Stimulated activated CD4-positive, alpha-beta T cell treated with anti-CD3 and anti-CD28 coated beads, Interleukin-1b, Interleukin-23, amount 100 ng/mL, for 48 hours (primary cell): Measurements from ENCODE around the gene LRRC45.

Source experiments
- DNase-seq: peaks from one replicate; pipeline ENCODE4 v3.0.0-alpha.2; 2020

The LRRC45 gene

DNA sequence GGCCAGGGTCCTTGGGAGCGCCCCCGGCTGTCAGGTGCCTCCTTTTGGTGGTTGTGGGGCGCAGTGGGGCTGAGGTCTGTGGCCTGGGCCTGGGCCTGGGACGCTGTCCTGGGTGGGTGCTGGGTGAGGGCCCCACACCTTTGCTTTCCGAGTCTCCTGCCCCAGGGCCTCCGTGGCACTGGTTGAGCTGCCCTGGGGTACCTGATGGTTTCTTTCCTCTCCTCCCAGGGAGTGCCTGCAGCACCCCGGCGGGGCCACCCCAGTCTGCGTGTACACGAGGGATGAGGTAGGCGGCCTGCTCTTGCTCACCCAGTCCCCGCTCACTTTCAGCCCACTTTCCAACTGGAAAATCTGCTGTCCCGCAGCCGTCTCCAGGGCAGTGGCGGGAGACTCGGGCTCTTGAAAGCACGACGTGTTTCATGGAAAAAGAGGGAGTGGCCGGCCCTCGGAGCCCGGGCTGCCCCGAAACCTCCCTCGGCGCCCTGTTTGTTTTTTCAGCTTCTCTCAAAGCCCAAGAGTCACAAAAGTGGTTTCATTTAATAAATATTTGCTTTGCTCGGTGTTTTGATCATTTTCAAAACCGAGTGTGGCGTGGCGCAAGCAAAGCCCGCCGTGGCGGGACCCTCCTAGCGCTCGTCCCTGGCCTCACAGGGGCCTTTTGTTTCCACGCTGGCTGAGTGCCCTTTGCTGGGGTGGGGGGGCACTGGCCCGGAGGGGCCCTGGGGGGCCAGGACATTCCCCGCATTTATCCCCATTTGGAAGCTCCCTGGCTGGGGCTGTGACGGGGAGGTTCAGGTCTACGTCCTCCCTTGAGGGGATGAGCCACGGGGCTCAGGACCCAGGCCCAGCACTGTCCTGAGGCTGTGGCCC lies 28.3 kb upstream of the LRRC45 start:
- no peak for DNase-seq

DNA sequence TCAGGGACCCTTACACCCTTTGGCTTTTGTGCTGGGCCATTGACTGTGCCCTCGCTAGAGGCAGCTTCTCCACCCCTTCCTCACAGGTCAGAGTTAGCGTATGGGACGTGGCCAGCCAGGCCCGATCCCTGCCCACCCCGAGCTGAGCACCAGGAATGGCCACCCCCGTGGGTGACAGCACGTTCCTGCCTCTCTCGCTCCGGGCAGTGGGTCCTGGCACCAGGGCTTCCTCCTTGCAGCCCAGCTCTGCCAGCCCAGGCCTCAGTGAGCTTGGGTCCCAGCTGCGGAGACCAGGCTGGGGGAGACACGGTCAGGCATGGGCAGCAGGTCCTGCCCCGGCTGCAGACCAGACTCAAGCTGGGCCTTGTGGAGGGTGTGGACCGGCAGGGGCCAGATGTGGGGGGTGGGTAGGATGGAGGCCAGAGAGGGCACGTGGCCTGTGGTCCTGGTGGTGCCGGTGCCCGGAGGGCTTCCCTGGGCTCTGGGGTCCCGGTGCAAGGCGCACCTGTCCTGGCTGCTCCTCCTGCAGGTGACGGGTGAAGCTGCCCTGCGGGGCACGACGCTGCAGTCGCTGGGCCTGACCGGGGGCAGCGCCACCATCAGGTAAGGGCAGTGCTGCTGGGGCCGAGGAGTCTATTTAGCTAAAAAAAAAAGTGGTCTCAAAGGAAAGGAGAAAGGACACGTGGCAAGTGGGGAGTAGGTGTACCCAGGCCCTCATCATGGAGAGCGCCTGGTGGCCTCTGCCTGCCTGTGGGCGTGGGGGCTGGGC lies 27.5 kb upstream of the LRRC45 start:
- DNase-seq = no peak

DNA sequence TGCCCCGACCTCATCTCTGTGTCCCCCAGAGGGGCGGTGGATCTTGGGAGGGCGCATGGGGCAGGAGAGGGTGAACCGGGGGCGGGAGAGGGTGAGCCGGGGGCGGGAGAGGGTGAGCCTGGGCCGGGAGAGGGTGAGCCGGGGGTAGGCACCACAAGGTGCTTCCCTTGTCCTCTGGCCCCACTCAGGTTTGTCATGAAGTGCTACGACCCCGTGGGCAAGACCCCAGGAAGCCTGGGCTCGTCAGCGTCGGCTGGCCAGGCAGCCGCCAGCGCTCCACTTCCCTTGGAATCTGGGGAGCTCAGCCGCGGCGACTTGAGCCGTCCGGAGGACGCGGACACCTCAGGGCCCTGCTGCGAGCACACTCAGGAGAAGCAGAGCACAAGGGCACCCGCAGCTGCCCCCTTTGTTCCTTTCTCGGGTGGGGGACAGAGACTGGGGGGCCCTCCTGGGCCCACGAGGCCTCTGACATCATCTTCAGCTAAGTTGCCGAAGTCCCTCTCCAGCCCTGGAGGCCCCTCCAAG lies 26.8 kb upstream of the LRRC45 start:
- no peak for DNase-seq

DNA sequence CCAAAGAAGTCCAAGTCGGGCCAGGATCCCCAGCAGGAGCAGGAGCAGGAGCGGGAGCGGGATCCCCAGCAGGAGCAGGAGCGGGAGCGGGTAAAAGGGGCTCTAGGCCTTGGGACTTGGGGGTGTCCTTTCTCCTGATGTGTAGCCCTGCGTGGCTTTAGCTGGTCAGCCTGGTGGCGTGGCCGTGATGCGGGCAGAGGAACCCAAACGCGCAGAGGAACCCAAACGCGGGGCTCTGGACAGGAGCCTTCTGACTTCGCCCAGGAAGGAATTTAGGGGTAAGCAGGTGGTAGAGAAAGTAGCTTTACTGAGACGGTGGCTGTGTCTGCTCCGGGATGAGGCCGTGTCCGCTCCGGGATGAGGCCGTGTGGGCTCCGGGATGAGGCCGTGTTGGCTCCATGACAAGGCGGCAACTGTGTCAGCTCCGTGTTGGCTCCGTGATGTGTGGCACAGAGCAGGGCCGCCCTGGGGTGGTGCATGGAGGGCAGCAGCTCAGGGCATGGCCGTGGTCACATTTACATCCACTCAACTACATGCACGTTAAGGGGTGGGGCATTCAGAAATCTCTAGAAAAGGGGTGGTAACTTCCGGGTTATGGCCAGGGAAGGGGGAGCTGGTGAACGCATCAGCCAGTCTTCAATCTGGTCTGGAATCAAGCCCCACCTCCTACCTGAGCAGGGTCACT lies 26.2 kb upstream of the LRRC45 start:
- no peak for DNase-seq

DNA sequence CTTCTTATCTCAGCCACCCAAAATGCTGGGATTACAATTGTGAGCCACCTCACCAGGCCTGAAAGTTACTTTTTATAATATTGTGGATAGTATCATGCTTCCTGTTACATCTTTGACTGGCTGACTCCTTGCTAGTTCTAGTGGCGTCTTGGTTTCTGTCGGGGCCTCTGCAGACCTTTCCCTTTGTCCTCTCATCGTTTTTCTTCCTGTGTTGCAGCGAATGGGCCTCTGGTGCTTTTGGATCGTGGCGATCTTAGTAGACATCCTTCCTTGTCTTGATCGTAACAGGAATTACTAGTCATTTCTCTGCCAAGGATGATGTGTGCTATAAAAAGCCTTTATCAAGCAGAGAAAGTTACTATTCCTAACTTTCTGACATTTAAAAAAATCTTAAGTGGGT lies 24.9 kb upstream of the LRRC45 start:
- DNase-seq = no peak

DNA sequence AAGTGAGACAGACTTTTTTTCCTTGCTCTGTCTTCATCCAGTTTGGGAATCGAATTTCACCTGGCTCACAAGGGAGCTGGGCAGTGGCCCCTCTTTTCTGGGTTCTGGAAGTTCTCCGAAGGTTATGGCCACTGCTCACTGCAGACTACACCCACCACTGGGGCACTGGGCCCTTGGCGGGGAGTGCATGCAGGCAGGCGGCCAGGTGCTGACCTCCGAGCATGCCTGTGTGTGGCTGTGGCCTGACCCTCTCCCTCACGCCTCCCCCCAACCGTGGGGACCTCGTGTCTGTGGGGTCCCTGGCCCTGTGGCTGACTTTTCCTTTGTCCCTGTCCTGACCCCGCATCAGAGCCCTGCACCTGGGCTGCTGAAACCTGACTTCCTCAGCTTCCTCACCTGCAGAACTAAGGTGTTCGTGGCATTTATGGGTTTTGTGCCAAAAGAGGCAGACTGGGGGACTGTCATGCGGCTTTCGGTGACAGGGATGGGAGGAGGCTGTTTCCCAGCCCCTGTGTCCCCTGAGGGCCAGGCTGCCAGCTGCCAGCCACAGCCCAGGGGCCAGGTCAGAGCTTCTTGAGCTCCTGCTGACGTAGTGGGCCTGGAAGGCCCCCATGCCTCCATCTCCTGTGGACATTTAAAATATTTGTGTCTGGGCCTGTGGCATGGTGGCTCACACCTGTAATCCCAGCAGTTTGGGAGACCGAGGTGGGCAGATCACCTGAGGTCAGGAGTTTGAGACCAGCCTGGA lies 24.2 kb upstream of the LRRC45 start:
- DNase-seq = no peak

DNA sequence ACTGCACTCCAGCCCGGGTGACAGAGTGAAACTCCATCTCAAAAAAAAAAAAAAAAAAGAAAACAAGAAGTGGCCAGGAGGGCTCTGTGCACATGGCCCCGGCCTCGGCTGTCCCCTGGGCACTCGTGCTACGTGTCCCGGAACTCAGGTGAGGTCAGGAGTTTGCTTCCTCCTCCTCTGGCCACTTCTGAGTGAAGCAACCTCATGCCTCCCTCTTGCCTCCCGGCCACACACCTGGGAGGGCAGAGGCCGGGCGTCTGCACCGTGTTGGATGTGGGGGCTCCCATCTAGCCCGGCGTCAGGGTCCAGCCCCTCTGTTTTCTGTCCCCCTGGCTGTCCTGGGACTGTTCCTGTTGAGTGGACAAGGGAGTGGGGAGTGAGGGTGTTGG lies 23.5 kb upstream of the LRRC45 start:
- no peak for DNase-seq

DNA sequence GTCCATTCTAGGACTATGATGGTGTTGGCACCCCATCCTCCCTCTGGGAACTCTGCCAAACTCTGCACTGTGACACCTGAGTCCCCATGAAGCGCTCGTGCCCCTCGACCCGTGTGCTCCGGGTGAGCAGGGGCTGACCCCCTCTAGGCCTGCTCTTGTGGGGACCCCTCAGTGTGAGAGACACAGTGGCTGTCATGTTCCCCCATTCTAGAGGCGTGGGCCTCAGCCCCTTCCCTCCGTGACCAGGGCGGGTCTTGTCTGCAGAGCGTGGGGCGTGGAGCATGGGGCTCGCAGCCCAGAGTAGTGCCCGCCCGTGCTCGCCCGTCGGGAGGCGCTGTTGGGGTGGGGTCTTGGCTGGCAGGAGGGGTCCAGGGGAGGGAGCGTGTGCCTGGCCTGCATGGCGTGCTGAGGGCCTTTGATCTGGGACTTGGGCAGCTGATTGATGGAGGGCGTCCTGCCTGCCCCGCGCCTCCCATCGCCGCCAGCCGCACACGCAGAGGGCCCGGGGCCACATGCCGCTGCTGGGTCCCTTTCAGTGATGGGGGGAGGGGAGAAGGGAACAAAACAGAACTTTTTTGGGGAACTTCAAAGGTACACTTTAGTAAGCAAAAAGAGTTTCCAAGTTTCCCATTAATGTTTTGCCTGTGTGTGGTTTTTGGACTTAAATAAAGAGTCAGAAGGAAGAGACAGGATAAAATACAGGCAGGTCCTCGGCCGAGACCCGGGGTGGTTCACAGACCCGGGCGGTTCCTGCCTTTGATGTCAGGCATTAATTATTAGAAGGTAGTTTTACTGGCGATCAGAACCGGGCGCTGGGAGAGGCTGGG lies 22.9 kb upstream of the LRRC45 start:
- no peak for DNase-seq

DNA sequence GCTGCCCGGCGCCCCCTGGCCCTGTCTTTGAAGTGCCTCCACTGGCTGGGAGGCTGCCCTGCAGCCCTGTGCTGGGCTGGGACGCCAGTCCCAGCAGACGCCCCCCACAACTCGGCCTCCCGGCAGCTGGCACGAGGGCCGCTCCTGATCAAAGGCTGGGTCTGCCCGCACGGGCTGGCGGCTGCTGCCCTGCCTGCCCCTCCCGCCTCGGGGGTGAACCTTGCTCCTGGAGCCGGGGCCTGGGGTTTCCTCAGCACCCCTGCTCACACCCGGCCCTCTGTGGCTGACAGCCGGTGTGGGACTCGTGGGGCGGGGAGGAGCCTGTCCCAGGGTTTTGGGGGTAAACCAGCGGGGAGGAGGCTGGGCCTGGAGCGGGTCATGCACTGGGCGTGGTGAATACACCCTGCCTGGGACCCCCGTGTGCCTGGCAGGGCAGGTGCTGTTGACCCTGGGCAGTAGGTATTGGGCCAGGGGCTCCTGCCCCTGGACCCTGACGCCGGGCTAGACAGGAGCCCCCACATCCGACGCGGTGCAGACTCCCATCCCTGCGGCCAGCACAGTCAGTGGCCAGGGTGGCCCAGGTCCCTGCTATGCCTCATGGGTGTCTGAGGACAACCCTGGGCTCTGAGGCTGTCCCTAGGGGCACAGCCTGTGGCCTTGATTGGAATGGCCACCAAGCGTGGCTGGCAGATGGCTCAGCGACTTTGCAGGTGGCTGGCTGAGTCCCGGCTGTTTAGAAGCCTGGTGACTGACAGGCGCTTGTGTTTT lies 22.1 kb upstream of the LRRC45 start:
- no peak for DNase-seq

DNA sequence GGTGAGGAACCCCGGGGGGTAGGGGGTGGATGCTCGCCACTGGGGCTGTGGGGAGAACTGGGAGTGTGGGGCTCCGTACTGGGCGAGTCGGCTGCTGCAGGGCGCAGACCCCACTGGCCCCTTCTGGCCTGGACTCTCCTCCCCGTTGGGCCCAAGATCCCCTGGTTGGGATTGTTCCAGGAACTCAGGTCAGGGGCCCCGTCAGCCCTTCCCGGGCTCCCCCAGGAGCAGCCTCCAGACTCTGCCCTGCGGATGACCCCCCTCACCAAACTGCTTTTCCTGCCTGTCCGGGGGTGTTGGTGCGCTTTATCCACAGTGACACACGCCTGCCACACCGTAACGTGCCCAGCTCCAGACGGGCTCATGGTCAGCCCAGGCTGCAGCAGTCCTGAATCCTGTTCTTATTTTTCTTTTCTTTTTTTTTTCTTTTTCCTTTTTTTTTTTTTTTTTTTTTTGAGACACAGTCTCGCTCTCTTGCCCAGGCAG lies 21.5 kb upstream of the LRRC45 start:
- DNase-seq = no peak

DNA sequence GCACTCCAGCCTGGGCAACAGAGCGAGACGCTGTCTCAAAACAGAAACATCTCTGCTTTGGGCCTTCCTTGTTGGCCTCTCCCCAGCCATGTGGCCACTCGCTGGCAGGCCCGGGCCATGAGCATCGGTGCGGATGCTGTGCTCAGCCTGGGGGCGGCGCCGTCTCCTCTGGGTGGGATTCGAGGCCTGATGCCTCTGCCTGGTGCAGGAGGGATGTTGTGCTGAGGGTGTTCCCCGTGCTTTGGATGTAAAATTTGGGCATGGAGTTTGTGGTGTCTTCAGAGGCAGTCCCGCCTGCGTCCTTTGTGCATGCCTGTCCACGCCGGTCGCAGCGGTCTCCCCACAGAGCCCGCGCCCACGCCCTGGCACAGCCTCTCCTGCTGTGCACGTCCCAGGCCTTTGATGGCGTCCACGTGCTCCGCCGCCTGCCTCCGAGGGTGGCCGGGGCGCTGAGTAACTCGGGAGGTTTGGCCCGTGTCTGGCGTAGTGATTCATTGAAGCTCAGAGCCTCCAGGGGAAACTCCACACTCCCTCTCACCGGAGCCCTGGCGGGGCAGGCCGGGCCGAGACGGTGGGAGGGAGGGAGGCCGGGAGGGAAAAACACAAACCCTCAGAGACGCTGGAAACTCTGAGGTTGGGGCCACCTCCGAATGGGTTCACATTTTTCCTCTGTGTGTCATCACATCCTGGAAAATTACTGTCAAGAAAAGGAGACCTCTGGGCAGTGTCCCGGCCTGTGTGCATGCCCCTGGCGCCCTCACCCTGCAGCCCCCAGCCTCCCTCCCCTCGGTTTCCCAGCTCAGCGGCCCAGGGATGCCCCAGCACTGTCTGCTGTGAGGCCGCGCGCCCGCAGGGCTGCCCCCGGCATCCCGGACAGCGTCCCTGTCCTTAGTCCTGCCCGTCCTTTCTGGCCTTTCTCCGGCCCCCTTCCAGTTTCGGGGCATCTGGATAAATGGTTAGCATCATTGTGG lies 19.4 kb upstream of the LRRC45 start:
- DNase-seq = peak; percentile 28

DNA sequence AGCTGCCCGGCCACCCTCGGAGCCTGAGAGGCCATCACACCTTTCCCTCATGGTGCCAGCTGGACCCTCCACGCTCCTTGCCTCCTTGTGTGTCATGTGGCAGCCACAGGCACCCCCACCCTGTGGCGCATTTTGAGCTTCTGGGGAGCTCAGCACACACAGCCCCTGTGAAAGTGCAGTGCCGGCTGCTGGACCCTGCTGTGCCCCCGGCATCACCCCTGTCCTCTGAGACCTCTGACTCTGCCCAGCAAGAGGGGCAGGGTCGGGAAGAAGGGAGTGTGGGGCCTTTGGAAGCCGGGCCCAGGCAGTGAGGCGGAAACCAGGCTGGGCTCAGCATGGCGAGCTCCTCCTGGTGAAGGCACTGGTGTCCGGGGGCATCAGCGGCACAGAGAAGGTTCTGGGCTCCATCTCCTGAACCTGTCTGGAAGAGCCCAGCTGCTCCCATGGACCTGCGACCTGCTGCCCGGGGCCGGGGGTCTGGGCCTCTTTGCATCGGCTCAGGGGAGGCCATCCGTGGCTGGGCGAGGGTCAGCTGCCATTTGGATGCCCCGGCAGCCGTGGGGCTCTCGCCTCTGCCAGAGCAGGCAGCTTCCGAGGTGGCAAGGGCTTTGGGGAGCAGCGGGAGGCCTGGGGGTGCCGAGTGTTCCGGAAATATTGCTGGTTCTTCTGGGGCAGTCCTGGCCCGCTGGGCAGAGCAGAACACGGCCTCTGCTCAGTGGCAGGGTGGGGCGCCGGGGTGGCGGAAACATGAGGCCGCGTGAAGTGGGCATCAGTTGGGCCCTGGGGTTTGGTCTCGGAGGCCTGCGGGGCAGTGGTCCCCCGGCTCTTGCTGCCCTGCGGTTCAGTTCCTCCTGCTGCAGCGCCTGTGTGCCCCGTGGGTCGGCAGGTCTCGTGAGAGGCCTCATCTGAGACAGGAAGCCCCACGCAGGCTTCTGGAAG lies 18.3 kb upstream of the LRRC45 start:
- no peak for DNase-seq

DNA sequence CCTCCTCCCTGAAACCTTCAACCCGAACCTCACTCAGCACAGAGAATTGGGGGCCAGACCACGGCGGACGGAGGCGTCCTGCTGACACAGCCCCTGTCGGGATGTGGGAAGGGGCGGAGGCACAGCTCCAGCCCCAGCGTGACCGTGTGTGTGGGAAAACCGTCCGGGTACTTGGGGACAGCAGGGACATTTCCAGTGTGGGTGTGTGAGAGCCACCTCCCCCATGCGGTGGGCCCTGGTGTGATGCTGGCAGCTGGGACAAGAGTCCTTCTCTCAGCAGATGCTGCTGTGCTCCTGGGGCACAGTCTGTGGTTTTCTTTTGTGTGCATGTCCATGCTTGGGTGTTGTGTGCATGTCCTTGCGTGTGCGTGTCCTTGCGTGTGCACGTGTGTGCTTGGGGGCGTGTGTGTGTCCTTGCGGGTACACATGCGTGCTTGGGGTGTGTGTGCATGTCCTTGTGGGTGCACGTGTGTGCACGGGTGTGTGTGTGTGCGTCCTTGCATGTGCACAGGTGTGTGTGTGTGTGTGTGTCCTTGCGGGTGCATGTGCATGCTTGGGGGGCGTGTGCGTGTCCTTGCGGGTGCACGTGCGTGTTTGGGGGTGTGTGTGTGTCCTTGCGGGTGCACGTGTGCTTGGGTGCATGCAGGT lies 17.3 kb upstream of the LRRC45 start:
- no peak for DNase-seq

DNA sequence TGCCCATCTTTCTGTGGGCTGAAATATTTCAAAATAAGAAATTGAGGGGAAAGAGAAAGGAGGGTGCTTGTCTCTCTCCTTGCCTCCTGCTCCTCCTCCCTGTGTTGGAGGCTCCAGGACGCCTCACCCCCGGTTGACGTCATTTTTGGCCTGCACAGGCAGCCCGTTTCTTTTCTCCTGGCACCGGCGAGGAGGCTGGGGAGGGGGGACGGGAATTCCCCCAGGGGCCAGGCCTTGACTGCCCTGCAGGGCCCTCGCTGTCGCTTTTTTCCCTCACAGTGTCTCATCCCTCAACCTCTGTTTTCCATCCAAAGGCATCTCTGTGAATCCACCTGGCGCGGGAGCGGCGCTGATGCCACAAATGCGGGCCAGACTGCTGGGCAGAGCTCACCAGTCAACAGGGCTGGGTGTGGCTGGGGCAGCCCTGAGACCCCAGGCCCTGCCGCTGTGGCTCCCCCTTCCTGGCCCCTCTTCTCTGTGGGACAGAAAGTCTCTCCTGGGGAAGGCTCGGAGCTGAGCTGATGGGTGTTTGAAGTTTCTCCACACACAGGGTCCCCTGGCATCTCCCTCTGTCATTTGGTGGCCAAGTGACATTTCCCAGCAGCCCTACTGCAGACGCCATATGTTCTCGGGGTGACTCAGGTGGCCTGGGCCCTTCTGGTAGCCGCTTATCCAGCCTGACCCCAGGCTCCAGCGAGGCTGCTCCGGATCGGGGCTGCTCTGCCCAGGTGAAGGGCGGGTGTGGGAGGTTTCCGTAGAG lies 16.5 kb upstream of the LRRC45 start:
- no peak for DNase-seq

DNA sequence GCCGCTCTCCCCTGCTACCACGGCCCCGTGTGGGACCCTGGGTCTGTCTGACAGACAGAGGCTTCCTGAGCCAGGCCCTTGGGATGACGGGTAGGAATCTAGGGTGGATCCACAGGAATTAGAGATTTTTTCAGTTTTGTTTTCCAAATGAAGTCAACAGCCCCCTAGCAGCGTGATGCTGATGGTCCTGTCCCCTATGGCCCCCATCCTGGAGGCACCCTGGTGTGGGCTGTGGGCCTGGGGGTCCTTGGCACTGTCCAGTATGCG lies 15.9 kb upstream of the LRRC45 start:
- DNase-seq = no peak

DNA sequence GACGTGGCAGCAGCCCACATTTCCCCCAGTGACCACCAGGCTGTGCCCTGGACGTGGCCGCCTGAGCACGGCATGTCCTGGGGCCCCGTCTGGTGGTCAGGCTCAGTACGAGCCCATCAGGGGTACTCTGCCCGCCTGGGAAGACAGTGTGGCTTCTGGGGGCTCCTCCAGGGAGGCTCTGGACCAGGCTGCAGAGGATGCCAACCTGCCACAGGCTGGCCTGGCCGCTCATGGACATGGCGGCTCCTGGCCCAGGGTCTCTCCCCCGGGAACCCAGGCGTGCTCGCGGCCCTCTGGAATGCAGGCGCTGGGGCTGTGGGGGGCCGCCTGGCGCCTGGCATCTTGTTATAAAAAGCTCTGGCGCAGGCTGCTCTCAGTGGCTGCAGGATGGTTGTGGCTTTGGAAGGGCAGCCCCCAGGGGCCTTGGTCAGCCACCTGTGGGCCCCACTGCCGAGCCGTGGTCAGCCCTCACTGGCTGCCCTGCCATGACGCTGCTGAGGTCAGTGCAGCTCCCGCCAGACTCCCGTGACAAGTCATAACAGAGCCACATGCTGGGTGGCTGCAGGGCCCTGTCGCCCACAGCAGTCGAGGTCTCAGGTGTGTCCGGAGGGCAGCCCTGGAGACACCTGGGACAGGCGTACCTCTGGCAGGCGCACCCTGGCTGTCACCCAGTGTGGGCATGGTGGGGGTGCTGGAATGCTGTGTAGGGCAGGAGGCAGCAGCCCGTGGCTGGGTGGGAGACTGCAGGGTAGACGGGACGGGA lies 15.4 kb upstream of the LRRC45 start:
- no peak for DNase-seq
